Effector memory CD8-positive, alpha-beta T cell (primary cell): ENCODE measurements around the gene KCNQ1.

Source experiments
- ATAC-seq: fragments of 150-1000 bp; cut with Tn5 transposase; replicated peaks from 2 replicates; pipeline ENCODE4 v1.10.0; 2021; ENCODE audit warnings: mild to moderate bottlenecking, moderate library complexity
- DNase-seq, 3 experiments: peaks; one replicate each; pipeline ENCODE4 v3.0.0; 2021
- H3K27ac Mint-ChIP-seq, 2 donors: one replicate each; pipeline ENCODE4 v1.8.0; 2022; ENCODE audit warnings: mild to moderate bottlenecking in 2 of 2, mixed read lengths in 2 of 2, moderate library complexity in 2 of 2
- H3K27me3 Mint-ChIP-seq, 2 donors: one replicate each; pipeline ENCODE4 v1.8.0; 2022; ENCODE audit warnings: mixed read lengths in 2 of 2
- H3K36me3 Mint-ChIP-seq: one replicate; pipeline ENCODE4 v1.8.0; 2022; ENCODE audit warnings: mild to moderate bottlenecking, moderate library complexity, mixed read lengths; ENCODE audit not compliant: insufficient read depth
- H3K4me1 Mint-ChIP-seq, 2 donors: one replicate each; pipeline ENCODE4 v1.8.0; 2022; ENCODE audit warnings: low read depth in 2 of 2, mixed read lengths in 2 of 2
- H3K4me3 Mint-ChIP-seq, 2 donors: one replicate each; pipeline ENCODE4 v1.8.0; 2022; ENCODE audit warnings: mild to moderate bottlenecking in 2 of 2, mixed read lengths in 2 of 2, moderate library complexity in 2 of 2
- H3K9me3 Mint-ChIP-seq, 2 donors: one replicate each; pipeline ENCODE4 v1.8.0; 2022; ENCODE audit warnings: mixed read lengths in 2 of 2

KCNQ1 gene

GRCh38 chr11:2758751-2759150 is 313.9 kb downstream of the KCNQ1 start:
- Mint-ChIP-seq H3K27ac (no peak overlapping the region), H3K9me3 (peaks cover 0 to 5% of the 10 kb centered on the region in 2 donors), H3K4me3 (no peak overlapping the region), H3K4me1 (no peaks in the 10 kb centered on the region), H3K27me3 (peaks cover 5% of the 10 kb centered on the region in 2 donors), H3K36me3 (peaks cover 3% of the 10 kb centered on the region)
- DNase-seq: no peak
- no peak for ATAC-seq

DNA sequence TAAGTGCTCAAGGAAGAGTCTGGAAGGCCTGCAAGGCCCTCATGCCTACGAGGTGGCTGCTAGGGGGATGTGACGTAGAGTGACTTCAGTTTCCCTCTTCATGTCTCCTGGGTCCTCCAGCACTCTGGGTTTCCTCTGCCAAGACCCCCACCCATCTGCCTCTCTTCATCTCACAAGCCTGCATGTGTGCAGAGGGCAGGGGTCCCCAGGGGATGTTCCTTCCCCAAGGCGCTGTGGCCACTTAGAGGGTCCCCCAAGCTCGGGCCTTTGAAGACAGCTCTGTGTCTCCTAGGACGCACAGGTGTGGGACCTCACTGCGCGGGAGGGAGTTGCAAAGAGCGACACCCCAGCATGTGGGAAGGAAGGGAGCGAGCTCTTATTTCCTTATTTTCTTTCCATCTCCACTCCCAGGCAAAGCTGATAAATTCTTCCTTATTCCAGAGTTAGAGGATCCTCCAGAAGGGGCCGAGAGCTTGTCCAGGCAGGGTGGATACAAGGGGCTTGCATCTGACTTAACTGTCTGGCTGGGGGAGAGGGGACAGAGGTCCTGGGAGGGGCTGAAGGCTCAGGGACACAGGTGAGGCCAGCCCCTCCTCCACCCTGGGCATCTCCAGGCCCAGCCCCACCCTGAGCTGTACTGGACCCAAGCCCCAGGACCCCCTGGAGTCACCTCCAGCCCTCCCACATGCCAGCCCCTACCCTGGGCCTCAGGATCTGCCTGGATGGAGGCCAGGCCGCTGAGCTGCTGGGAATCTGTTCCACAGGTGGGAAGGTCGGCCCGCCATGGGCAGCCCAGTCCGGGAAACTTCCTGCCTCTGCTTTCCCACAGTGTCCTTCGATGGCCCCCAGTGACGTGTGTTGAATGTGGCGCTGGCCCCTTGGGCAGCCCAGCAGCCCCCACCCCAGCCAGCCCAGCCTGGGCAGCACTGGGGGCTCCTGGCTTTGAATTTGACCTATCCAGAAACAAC is 314.7 kb downstream of the KCNQ1 start:
- Mint-ChIP-seq H3K27me3 (peaks cover 0 to 5% of the 10 kb centered on the region in 2 donors), H3K9me3 (no peaks in the 10 kb centered on the region), H3K36me3 (peaks cover 3% of the 10 kb centered on the region), H3K4me1 (no peaks in the 10 kb centered on the region), H3K27ac (no peak overlapping the region), H3K4me3 (no peak overlapping the region)
- no peak for ATAC-seq
- no peak for DNase-seq

GRCh38 chr11:2760196-2760871 is 315.5 kb downstream of the KCNQ1 start:
- Mint-ChIP-seq H3K27me3 (peaks cover 0 to 1% of the 10 kb centered on the region in 2 donors), H3K9me3 (no peaks in the 10 kb centered on the region), H3K4me1 (no peaks in the 10 kb centered on the region), H3K4me3 (no peak overlapping the region), H3K36me3 (peaks cover 3% of the 10 kb centered on the region), H3K27ac (no peak overlapping the region)
- DNase-seq (no peak), ATAC-seq (no peak)

DNA sequence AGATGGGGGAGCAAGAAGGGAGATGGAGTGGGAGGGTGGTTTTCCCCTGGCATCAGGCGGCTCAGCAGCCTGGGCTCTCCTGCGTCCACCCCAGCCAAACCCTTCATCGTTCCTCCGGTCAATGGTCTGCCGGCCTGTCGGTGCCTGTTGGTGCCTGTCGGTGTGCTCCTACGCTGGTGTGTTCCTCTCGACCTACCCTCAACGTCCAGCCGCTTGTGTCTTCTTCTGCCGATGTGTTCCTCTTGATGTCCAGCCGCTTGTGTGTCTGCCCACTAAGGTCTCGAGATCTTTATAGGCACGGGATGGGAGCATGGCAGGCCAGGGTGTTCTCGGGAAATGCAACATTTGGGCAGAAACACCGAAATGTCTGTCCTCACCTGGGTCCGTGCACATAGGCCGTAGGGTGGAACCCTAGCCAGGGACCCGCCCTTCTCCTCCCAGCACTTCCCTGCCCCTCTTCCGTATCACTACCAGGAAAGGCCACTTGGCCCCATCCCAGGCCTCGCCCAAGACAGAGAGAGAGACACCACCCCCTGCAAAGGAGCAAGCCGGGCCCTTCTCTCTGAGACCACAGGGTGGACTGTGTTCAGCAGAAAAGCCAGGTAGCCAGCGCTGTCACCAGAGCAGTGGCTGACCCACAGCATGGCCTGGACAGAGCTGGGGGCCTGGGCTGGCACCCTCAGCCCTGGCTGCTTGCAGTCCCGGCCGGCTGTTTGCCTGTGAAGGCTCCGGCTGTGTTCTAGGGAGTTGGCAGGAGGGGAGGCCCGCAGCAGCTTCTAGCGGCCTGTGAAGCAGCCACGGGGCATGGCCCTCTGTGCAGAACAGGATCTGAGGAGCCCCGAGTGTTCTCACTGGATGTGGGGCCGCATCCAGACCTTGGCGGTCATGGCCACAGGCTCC is 316.6 kb downstream of the KCNQ1 start:
- peaks cover 0 to 1% of the 10 kb centered on the region in 2 donors for H3K27me3 Mint-ChIP-seq
- H3K36me3 Mint-ChIP-seq: peaks cover 3% of the 10 kb centered on the region
- ATAC-seq: no peak
- no peak for DNase-seq
- H3K9me3 Mint-ChIP-seq: no peaks in the 10 kb centered on the region
- no peak overlapping the region for H3K27ac Mint-ChIP-seq
- no peak overlapping the region for H3K4me3 Mint-ChIP-seq
- no peaks in the 10 kb centered on the region for H3K4me1 Mint-ChIP-seq

DNA sequence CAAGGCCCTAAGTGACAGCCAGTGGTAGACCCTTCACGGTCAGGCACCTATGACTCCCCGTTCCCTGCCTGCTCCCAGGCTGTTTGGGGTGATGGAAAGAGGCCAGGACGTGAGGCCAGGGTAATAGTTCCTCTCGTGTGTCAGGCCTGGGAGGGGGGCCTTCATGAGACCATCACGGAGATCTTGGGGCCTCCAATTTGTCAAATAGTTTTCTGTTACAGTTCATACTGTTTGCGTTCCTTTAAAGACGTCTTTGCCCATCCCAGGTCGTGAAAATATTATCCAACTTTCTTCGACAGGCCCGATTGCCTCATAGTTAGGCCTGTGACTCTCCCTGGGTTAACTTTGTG is 317.2 kb downstream of the KCNQ1 start:
- Mint-ChIP-seq H3K27me3 (peaks cover 6 to 8% of the 10 kb centered on the region in 2 donors), H3K27ac (no peak overlapping the region), H3K36me3 (peaks cover 3% of the 10 kb centered on the region), H3K4me3 (no peak overlapping the region), H3K9me3 (no peaks in the 10 kb centered on the region), H3K4me1 (no peaks in the 10 kb centered on the region)
- ATAC-seq (no peak), DNase-seq (no peak)

GRCh38 chr11:2762451-2762850 is 317.6 kb downstream of the KCNQ1 start:
- ATAC-seq (no peak), DNase-seq (no peak)
- H3K27ac Mint-ChIP-seq: no peak overlapping the region
- peaks cover 9% of the 10 kb centered on the region in 2 donors for H3K27me3 Mint-ChIP-seq
- H3K4me1 Mint-ChIP-seq: no peaks in the 10 kb centered on the region
- H3K36me3 Mint-ChIP-seq: peaks cover 3% of the 10 kb centered on the region
- H3K4me3 Mint-ChIP-seq: no peak overlapping the region
- no peaks in the 10 kb centered on the region for H3K9me3 Mint-ChIP-seq

GRCh38 chr11:2763984-2764383 is 319.2 kb downstream of the KCNQ1 start:
- Mint-ChIP-seq H3K4me3 (no peak overlapping the region), H3K36me3 (peaks cover 3% of the 10 kb centered on the region), H3K9me3 (no peaks in the 10 kb centered on the region), H3K4me1 (no peaks in the 10 kb centered on the region), H3K27ac (no peak overlapping the region), H3K27me3 (peaks cover 14 to 25% of the 10 kb centered on the region in 2 donors)
- no peak for DNase-seq
- ATAC-seq: no peak

- ATAC-seq: no peak
- H3K36me3 Mint-ChIP-seq: no peaks in the 10 kb centered on the region
- no peak overlapping the region for H3K27ac Mint-ChIP-seq
- peaks cover 14 to 25% of the 10 kb centered on the region in 2 donors for H3K27me3 Mint-ChIP-seq
- H3K9me3 Mint-ChIP-seq: no peaks in the 10 kb centered on the region
- DNase-seq: no peak
- no peak overlapping the region for H3K4me3 Mint-ChIP-seq
- H3K4me1 Mint-ChIP-seq: no peaks in the 10 kb centered on the region
Observed at GRCh38 chr11:2765491-2765890, 320.7 kb downstream of the KCNQ1 start.

- Mint-ChIP-seq H3K27ac (no peak overlapping the region), H3K36me3 (no peaks in the 10 kb centered on the region), H3K9me3 (no peaks in the 10 kb centered on the region), H3K27me3 (peaks cover 14 to 25% of the 10 kb centered on the region in 2 donors), H3K4me3 (no peak overlapping the region), H3K4me1 (no peaks in the 10 kb centered on the region)
- DNase-seq (no peak), ATAC-seq (no peak)
Observed at GRCh38 chr11:2766166-2766565, 321.4 kb downstream of the KCNQ1 start.

DNA sequence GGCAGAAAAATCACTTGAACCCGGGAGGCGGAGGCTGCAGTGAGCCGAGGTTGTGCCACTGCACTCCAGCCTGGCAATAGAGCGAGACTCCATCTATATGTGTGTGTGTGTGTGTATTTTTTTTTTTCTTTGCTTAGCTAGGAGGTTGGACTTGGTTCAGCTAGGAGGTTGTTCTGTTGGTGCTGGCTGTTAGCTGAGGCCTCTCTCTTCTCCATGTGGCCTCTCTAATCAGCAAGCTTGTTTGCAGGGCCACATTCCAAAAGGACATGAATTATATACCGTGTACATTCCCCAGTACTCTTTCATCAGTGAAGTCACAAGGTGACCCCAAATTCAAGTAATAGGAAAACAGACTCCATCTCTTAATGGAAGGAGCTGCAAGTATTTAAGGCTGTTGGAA is 322.3 kb downstream of the KCNQ1 start:
- Mint-ChIP-seq H3K27me3 (peaks cover 14 to 25% of the 10 kb centered on the region in 2 donors), H3K27ac (no peak overlapping the region), H3K4me3 (no peak overlapping the region), H3K36me3 (no peaks in the 10 kb centered on the region), H3K9me3 (no peaks in the 10 kb centered on the region), H3K4me1 (peaks cover 0 to under 1% of the 10 kb centered on the region in 2 donors)
- no peak for ATAC-seq
- no peak for DNase-seq

GRCh38 chr11:2767801-2768200 is 323.0 kb downstream of the KCNQ1 start:
- H3K36me3 Mint-ChIP-seq: no peaks in the 10 kb centered on the region
- H3K27ac Mint-ChIP-seq: no peak overlapping the region
- H3K9me3 Mint-ChIP-seq: no peaks in the 10 kb centered on the region
- peaks cover 14 to 25% of the 10 kb centered on the region in 2 donors for H3K27me3 Mint-ChIP-seq
- DNase-seq (no peak), ATAC-seq (no peak)
- peaks cover under 1 to 7% of the 10 kb centered on the region in 2 donors for H3K4me1 Mint-ChIP-seq
- no peak overlapping the region for H3K4me3 Mint-ChIP-seq

GRCh38 chr11:2768471-2769408 is 323.9 kb downstream of the KCNQ1 start:
- DNase-seq (no peak), ATAC-seq (no peak)
- Mint-ChIP-seq H3K4me3 (no peak overlapping the region), H3K27ac (no peak overlapping the region), H3K36me3 (no peaks in the 10 kb centered on the region), H3K4me1 (peaks cover 3 to 10% of the 10 kb centered on the region in 2 donors), H3K27me3 (peaks cover 14 to 25% of the 10 kb centered on the region in 2 donors), H3K9me3 (no peaks in the 10 kb centered on the region)
